ENCODE results near the gene KCTD2.
"Not testable (repeated sequence)": the region's sequence is repeated elsewhere in the genome, so short reads cannot be mapped to it uniquely, and the experiment has no call there.

KCTD2 gene

DNA sequence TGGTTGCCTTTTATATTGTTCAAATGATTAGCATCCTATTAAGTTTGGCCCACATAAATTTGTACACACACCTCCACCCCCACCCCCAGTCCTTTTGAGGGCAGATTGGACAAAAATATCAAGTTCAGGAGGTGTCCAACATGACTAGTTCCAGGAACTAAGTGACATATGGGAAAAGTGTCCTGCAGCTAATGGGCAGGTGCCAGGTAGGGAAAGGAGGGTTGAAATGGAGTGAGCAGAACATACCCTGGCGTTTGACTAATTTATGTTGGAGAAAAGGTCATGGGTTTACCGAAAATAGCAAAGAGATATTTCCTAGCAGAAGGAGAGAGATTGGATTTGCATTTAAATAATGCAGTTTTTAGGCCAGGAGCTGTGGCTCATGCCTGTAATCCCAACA, 4.9 kb downstream of the KCTD2 start:
- no peak for DNase-seq (ENCODE audit: low read depth)

GRCh38 chr17:75059369-75060345, 12.6 kb downstream of the KCTD2 start:
- DNase-seq (ENCODE audit: low read depth) = peak; percentile 82

GRCh38 chr17:75060434-75061054, 13.5 kb downstream of the KCTD2 start:
- no peak for DNase-seq (ENCODE audit: low read depth)

DNA sequence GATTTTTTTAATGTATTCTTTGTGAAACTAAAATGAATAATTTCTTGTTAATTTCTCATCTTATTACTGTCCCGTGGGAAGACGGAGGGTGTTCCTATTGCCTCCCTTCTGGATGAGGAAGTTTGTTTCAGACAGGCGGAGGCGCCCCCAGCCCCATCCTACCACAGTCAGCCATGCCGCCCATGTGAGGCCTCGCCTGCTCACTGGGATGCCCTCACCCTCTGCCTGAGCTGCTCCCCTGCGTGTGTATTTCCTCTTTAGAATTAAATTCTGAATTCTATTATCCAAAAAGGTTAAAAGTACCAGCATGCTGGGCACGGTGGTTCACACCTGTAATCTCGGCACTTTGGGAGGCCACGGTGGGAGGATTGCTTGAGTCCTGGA, 14.0 kb downstream of the KCTD2 start:
- DNase-seq (ENCODE audit: low read depth) = no peak

DNA sequence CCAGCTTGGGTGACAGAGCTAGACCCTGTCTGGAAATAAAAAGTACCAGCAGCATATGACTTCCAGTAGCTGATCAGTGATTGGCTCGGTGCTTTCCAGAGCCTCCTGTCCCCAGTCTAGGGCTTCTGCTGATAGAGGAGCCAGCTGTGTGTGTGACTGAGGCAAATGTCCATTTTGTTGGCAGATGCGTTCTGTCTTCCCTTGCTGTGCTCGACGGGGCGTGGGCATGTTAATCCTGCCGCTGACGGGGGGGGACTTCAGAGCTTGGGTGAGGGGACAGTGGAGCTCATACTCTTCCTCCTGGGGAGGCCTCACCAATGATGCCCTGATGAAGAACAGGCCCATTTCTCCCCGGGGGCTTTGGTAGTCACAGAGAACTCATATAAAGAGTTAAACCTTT, 14.6 kb downstream of the KCTD2 start:
- DNase-seq (ENCODE audit: low read depth) = no peak

DNA sequence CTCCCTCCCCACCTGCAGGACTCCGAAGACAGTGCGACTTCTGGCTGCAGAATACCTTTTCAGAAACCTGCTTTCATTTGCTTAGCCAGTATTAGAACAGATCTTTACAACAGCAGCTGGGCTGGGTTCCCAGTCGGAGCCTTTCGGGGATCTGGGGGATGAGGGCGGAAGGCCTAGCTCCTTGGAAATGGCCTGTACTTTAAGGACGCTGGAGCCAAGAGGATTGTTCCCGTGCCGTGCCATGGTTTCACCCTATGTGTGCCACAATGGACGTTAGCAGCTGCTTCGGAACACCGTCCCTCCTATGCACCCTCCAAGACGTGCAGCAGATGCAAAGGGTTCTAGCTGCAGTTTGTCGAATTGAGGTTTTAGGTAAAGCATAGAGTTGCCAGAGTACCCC, 16.2 kb downstream of the KCTD2 start:
- DNase-seq (ENCODE audit: low read depth) = no peak

- no peak for DNase-seq (ENCODE audit: low read depth)
These were observed 16.6 kb downstream of the KCTD2 start for GRCh38 chr17:75063626-75064025.

DNA sequence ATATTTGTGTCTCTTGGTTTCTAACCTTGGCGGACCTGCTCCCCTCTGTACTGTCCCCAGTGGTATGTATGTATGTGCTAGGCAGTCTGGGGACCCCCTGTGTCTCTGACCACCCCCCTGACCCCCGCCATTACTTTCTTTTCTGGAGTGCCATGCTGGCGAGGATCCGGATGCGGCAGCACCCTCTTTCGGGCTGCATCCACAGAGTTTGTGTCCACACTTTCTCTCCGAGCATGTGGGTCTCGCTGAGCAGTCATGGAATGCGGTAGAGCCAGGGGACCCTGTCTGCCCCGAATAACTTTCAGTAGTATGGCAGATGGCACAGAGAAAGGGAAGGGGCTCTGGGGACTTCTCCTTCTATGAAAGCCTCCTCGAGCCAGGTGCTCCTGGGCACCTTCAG, 17.0 kb downstream of the KCTD2 start:
- no peak for DNase-seq (ENCODE audit: low read depth)

- DNase-seq (ENCODE audit: low read depth) = no peak
These were observed 17.4 kb downstream of the KCTD2 start for GRCh38 chr17:75064460-75064859.

GRCh38 chr17:75064867-75065561, 18.0 kb downstream of the KCTD2 start:
- no peak for DNase-seq (ENCODE audit: low read depth)

- peak; percentile 43 for DNase-seq (ENCODE audit: low read depth)
These were observed 18.6 kb downstream of the KCTD2 start for GRCh38 chr17:75065562-75066151.

DNA sequence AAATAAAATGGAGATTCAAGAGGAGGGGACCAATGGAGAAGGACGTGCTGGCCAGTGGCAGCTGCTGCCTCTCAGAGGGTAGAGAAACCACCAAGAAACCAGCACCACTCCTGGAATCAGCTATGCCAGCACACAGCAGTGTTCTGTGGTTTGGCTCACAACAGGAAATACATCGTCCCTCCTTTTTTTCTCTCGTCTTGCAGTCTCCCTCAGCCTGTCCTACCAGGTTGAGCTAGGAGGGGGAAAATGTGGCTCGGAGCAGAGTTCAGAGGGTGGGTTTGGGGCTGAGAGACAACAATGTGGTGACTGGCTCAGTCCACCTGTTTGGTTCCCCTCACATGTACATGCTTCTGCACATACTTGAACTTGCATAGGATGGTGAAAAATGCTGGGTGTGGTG, 20.8 kb downstream of the KCTD2 start:
- no peak for DNase-seq (ENCODE audit: low read depth)

DNA sequence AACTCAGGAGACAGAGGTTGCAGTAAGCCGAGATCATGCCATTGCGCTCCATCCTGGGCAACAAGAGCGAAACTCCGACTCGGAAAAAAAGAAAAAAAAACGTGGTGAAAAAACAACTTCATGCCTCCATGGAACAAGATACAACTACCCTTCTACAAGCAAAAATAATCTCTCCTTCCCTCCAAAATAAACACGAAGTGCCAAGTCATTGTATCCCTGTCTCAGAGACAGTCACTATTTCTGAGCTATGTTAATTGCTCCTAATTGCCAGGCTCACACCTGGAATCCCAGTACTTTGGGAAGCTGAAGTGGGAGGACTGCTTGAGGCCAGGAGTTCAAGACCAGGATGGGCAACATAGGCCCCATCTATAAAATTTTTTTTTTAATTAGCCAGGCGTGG, 21.7 kb downstream of the KCTD2 start:
- no peak for DNase-seq (ENCODE audit: low read depth)

DNA sequence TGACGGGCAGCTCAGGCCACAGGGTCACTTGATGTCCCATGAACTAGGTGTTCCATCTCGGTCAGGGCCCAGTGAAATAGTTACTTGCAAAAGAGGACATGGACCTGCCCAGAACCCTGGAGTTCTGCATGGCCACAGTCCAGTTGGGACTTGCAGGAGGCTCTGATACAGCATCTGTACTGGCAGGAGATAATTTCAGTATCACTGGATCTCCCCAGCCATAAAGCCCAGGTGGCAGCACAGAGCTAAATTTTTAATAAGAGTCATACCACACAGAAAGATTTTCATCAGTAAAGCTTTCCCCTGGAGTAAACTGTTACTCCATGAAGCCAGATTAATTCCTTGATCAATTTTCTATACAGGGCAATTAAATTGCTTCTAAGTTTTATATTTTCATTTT, 22.8 kb downstream of the KCTD2 start:
- no peak for DNase-seq (ENCODE audit: low read depth)

DNA sequence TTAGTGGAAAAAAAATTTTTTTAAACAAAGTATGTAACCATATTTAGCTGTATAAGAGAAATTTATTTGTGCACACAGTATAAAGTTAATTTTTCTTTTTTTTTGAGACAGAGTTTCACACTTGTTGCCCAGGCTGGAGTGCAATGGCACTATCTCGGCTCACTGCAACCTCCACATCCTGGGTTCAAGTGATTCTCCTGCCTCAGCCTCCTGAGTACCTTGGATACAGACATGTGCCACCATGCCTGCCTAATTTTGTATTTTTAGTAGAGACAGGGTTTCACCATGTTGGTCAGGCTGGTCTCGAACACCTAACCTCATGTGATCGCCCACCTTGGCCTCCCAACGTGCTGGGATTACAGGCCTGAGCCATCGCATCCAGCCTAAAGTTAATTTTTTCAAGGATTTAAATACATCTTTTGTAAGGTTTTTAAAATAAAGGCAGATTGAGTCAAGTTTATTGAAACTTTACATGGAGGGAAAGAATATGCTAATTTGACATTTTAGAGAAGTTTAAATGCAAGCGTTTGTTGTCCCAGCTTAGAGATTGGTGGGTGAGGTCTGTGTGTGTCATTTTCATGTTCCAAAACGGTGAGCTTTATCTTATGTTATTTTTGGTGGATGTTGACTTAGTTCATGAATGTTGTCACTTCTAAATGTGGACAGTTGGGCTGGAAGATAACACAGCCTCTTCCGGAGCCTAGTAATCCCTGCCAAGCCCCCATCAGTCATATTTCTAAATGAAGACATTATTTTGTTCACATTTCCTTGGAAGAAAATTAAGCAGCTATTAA, 24.6 kb downstream of the KCTD2 start:
- not testable (repeated sequence) for DNase-seq (ENCODE audit: low read depth)

DNA sequence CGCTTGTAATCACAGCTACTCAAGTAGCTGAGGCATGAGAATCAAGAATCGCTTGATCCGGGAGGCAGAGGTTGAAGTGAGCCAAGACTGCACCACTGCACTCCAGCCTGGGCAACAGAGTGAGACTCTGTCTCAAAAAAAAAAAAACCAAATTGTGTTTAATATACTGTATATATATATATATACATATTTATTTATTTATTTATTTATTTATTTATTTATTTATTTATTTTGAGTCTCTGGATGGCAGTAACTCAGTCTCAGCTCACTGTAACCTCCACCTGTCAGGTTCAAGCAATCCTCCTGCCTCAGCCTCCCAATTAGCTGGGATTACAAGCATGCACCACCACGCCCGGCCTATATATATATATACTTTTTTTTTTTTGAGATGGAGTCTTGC, 25.9 kb downstream of the KCTD2 start:
- not testable (repeated sequence) for DNase-seq (ENCODE audit: low read depth)

DNA sequence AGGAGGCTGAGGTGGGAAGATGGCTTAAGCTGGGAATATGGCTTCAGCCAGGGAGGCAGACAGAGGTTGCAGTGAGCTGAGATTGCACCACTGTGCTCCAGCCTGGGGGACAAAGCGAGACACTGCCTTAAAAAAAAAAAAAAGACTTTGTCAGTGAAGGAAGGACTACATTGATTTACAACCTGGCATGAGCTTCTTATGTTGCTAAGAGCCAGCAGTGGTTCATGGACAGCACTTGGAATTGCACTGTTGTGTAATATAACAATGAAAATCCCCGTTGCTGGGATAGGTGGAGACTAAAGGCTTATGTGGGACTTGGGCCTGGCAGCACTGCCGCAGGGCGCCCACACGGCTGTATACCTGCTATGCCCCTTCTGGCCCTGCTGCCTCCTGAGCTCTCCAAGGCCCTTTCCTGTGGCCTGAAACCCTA, 26.6 kb downstream of the KCTD2 start:
- DNase-seq (ENCODE audit: low read depth) = peak; percentile 77

- no peak for DNase-seq (ENCODE audit: low read depth)
These were observed 27.5 kb downstream of the KCTD2 start for GRCh38 chr17:75074532-75074931.

GRCh38 chr17:75075597-75076336, 28.7 kb downstream of the KCTD2 start:
- DNase-seq (ENCODE audit: low read depth) = no peak

GRCh38 chr17:75077072-75077495, 30.1 kb downstream of the KCTD2 start:
- DNase-seq (ENCODE audit: low read depth) = no peak
